ENCODE data around the gene CNTLN. TPM values are rescaled to one million over a fixed set of nuclear protein-coding genes. Genes with fewer than 3 reads are reported as not detected.

Gene CNTLN
- total RNA-seq, 1 donor from 2014 or later = 13.6 TPM

DNA sequence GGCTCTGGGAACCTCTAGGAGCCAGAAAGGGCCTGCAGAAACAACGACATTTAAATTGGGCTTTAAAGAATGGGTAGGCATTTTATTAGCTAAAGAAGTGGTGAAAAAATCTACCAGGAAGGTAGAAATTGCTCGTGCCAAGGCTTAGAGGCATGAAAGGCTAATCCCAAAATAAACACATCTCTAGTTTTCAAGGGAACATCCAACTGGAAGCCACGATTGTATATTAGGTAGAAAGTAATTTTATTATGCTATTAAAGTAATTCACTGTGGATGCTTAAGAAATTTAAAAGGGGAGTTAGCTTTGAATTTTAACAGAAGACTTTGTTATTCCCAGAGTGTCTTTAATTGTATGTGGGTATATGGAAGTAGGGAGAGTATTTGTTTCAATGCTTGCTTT is 17.5 kb upstream of the CNTLN start:
- H3K36me3 Mint-ChIP-seq (ENCODE audit: unreplicated experiment) = no peaks in the 10 kb centered on the region

DNA sequence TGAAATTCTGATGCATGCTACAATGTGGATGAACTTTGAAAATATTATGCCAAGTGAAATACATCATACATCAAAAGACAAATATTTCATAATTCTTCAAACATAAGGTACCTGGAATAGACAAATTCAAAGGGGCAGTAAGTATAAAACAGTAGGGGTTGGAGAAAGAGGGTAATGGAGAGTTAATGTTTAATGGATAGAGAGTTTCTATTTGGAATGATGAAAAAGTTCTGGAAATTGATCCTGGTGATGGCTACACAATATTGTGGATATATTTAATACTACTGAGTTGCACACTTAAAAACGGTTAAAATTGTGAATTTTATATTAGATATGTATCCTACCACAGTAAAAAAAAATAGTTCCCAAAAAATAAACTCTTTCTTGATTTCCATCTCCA is 14.6 kb upstream of the CNTLN start:
- H3K4me3 Mint-ChIP-seq (ENCODE audit: unreplicated experiment) = no peak overlapping the region
- H3K27me3 Mint-ChIP-seq (ENCODE audit: unreplicated experiment) = no peaks in the 10 kb centered on the region
- no peak overlapping the region for H3K27ac Mint-ChIP-seq (ENCODE audit: unreplicated experiment)
- no peaks in the 10 kb centered on the region for H3K9me3 Mint-ChIP-seq (ENCODE audit: unreplicated experiment)
- H3K36me3 Mint-ChIP-seq (ENCODE audit: unreplicated experiment) = no peaks in the 10 kb centered on the region
- DNase-seq (ENCODE audit: extremely low spot score, unreplicated experiment) = no peak
- no peaks in the 10 kb centered on the region for H3K4me1 Mint-ChIP-seq (ENCODE audit: unreplicated experiment)
- TF ChIP-seq, protein P1, sequence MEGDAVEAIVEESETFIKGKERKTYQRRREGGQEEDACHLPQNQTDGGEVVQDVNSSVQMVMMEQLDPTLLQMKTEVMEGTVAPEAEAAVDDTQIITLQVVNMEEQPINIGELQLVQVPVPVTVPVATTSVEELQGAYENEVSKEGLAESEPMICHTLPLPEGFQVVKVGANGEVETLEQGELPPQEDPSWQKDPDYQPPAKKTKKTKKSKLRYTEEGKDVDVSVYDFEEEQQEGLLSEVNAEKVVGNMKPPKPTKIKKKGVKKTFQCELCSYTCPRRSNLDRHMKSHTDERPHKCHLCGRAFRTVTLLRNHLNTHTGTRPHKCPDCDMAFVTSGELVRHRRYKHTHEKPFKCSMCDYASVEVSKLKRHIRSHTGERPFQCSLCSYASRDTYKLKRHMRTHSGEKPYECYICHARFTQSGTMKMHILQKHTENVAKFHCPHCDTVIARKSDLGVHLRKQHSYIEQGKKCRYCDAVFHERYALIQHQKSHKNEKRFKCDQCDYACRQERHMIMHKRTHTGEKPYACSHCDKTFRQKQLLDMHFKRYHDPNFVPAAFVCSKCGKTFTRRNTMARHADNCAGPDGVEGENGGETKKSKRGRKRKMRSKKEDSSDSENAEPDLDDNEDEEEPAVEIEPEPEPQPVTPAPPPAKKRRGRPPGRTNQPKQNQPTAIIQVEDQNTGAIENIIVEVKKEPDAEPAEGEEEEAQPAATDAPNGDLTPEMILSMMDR (IDR thresholded peaks at IDR 0.05) = no peak

More for the DNA sequence above, 17.5 kb upstream of the CNTLN start:
- Mint-ChIP-seq H3K9me3 (ENCODE audit: unreplicated experiment) (no peaks in the 10 kb centered on the region), H3K4me3 (ENCODE audit: unreplicated experiment) (no peak overlapping the region), H3K27me3 (ENCODE audit: unreplicated experiment) (no peaks in the 10 kb centered on the region), H3K27ac (ENCODE audit: unreplicated experiment) (no peak overlapping the region), H3K4me1 (ENCODE audit: unreplicated experiment) (peaks cover 2% of the 10 kb centered on the region)
- DNase-seq (ENCODE audit: extremely low spot score, unreplicated experiment) = no peak
- TF ChIP-seq, protein P1 (IDR thresholded peaks at IDR 0.05) = no peak

DNA sequence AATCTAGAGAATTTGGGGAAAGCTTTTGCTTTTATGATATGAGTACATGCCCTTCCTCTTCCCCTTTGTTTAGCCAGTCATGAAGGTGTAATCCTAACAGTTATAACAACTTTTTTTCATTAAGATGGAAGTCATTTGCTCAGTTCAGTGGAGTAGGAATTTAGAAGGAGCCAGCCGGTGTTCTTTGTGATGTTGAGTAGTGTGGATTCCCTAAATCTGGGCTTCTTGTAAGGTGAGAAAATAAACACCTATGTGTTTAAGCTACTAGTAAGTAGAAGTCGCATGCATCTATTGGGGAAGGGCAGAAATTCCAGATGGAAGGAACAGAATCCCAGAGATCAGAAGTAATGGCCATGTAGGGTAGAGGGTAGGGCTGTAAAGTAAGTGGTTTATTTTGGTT is 13.6 kb upstream of the CNTLN start:
- Mint-ChIP-seq H3K36me3 (ENCODE audit: unreplicated experiment) (no peaks in the 10 kb centered on the region), H3K9me3 (ENCODE audit: unreplicated experiment) (no peaks in the 10 kb centered on the region), H3K27me3 (ENCODE audit: unreplicated experiment) (no peaks in the 10 kb centered on the region), H3K4me1 (ENCODE audit: unreplicated experiment) (no peaks in the 10 kb centered on the region), H3K27ac (ENCODE audit: unreplicated experiment) (no peak overlapping the region), H3K4me3 (ENCODE audit: unreplicated experiment) (no peak overlapping the region)
- no peak for DNase-seq (ENCODE audit: extremely low spot score, unreplicated experiment)
- TF ChIP-seq, protein P1 (IDR thresholded peaks at IDR 0.05) = no peak

DNA sequence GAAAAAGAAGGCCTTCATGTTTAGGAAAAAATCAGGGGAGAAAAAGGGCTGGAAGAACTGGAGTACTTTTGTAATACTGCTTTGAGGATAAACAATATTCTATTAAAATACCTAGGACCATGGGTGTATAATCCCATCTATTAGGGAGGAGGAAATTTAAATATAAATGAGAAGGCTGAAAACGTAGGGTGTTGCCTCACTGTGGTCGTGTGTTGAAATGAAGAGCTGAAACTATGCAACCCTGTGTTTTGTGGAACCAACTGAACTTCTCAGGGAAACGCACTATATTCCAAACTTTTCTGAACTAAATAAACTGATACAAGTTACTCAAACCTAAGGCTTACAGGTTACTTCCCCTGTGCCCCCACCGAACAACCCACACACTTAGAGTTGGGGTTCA is 4.5 kb upstream of the CNTLN start:
- Mint-ChIP-seq H3K4me1 (ENCODE audit: unreplicated experiment) (peaks cover 8% of the 10 kb centered on the region), H3K27me3 (ENCODE audit: unreplicated experiment) (no peaks in the 10 kb centered on the region)
- TF ChIP-seq, protein P1 (IDR thresholded peaks at IDR 0.05) = no peak

DNA sequence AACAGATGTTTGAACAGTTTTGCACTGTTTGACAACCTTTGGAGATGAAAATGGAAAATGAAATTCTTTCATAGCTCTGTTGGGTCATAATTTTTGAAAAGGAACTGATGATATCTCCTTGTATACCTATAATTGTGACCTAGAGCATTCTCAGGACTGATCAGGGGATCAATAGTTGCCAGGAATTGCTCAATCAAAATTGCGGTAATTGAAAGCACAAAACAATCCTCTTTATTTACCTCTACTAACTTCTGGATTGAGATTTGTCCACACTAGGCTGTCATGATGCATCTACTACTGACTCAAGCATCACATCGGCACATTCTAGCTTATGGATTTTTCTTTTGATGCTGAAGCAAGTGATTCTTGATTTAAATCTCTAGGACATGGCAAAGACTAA is 4.1 kb upstream of the CNTLN start:
- TF ChIP-seq, protein P1 (IDR thresholded peaks at IDR 0.05) = no peak
- DNase-seq (ENCODE audit: extremely low spot score, unreplicated experiment) = no peak
- no peaks in the 10 kb centered on the region for H3K27me3 Mint-ChIP-seq (ENCODE audit: unreplicated experiment)
- no peaks in the 10 kb centered on the region for H3K9me3 Mint-ChIP-seq (ENCODE audit: unreplicated experiment)
- H3K36me3 Mint-ChIP-seq (ENCODE audit: unreplicated experiment) = no peaks in the 10 kb centered on the region
- no peak overlapping the region for H3K4me3 Mint-ChIP-seq (ENCODE audit: unreplicated experiment)
- peaks cover 8% of the 10 kb centered on the region for H3K4me1 Mint-ChIP-seq (ENCODE audit: unreplicated experiment)
- no peak overlapping the region for H3K27ac Mint-ChIP-seq (ENCODE audit: unreplicated experiment)

More for the DNA sequence above, 4.5 kb upstream of the CNTLN start:
- no peaks in the 10 kb centered on the region for H3K9me3 Mint-ChIP-seq (ENCODE audit: unreplicated experiment)
- H3K4me3 Mint-ChIP-seq (ENCODE audit: unreplicated experiment) = no peak overlapping the region
- no peak for DNase-seq (ENCODE audit: extremely low spot score, unreplicated experiment)
- no peaks in the 10 kb centered on the region for H3K36me3 Mint-ChIP-seq (ENCODE audit: unreplicated experiment)
- no peak overlapping the region for H3K27ac Mint-ChIP-seq (ENCODE audit: unreplicated experiment)

All from osteocyte (in vitro differentiated cells).